Muscle of arm (tissue), 12 donors: Measurements from ENCODE around the gene KLHL34. TPM values are rescaled to one million over a fixed set of nuclear protein-coding genes. Genes with fewer than 3 reads are reported as not detected.

Experiments used
- DNase-seq: peaks from one replicate; pipeline ENCODE4 v3.0.0-alpha.2; 2013
- polyA plus RNA-seq, 12 donors: library from polyadenylated mRNA; unstranded; fragments of 120-200 nt; gene quantifications; one replicate each; pipeline ENCODE4 v1.2.1, GENCODE V29; 2013; ENCODE audit not compliant: insufficient read length in 12 of 12

KLHL34 gene
- polyA plus RNA-seq, 12 donors: 0.08 to 1.1 (median 0.34) TPM; not detected in 3

- DNase-seq: no peak
These were observed 1.4 kb downstream of the KLHL34 start for GRCh38 chrX:21656587-21657317.

- DNase-seq: no peak
These were observed 2.1 kb downstream of the KLHL34 start for GRCh38 chrX:21655901-21656586.

- DNase-seq: no peak
These were observed 12.2 kb downstream of the KLHL34 start for GRCh38 chrX:21645886-21646285.

- DNase-seq: no peak
These were observed 12.7 kb downstream of the KLHL34 start for GRCh38 chrX:21645431-21645830.

- no peak for DNase-seq
These were observed 18.4 kb downstream of the KLHL34 start for GRCh38 chrX:21639775-21640174.

- no peak for DNase-seq
These were observed 19.8 kb downstream of the KLHL34 start for GRCh38 chrX:21638311-21638710.

GRCh38 chrX:21632027-21632426 lies 26.1 kb downstream of the KLHL34 start:
- DNase-seq: peak; percentile 22

- DNase-seq: no peak
These were observed 34.2 kb downstream of the KLHL34 start for GRCh38 chrX:21623778-21624501.

- DNase-seq: no peak
These were observed 37.9 kb downstream of the KLHL34 start for GRCh38 chrX:21620234-21620633.

GRCh38 chrX:21616386-21616785 lies 41.7 kb downstream of the KLHL34 start:
- DNase-seq: no peak

- DNase-seq: no peak
These were observed 46.0 kb downstream of the KLHL34 start for GRCh38 chrX:21612154-21612553.

- DNase-seq: no peak
These were observed 48.0 kb downstream of the KLHL34 start for GRCh38 chrX:21610168-21610567.

- peak; percentile 4 for DNase-seq
These were observed 52.1 kb downstream of the KLHL34 start for GRCh38 chrX:21606002-21606401.

Other genes starting within 250 kb of the KLHL34 start
- gene SMPX, start 99.8 kb upstream of the KLHL34 start, polyA plus RNA-seq: 100 to 1,000 TPM in 10 of 12 donors, 10 to 100 TPM in 1, not detected in 1; 94.9 to 364 (median 300) TPM
- gene MBTPS2, start 181.3 kb upstream of the KLHL34 start, polyA plus RNA-seq: 10 to 100 TPM; 14.0 to 95.0 (median 26.0) TPM
- gene YY2, start 197.7 kb upstream of the KLHL34 start, polyA plus RNA-seq: 1 to 10 TPM in 10 of 12 donors, under 1 TPM in 1, not detected in 1; 1.00 to 8.9 (median 1.8) TPM